GM18505 (cell line): Measurements from ENCODE around the gene CLDN9.

Experiments used
- ATAC-seq: cut with Tn5 transposase; IDR thresholded peaks from one replicate; pipeline ENCODE4 v1.9.1; 2021; ENCODE audit not compliant: unreplicated experiment
- POLR2A ChIP-seq: IDR thresholded peaks from 4 replicates; pipeline ENCODE4 v1.6.1; 2011; ENCODE audit warnings: borderline replicate concordance; ENCODE audit not compliant: insufficient read depth, insufficient read length; ENCODE audit errors: extremely low read depth

The CLDN9 gene

DNA sequence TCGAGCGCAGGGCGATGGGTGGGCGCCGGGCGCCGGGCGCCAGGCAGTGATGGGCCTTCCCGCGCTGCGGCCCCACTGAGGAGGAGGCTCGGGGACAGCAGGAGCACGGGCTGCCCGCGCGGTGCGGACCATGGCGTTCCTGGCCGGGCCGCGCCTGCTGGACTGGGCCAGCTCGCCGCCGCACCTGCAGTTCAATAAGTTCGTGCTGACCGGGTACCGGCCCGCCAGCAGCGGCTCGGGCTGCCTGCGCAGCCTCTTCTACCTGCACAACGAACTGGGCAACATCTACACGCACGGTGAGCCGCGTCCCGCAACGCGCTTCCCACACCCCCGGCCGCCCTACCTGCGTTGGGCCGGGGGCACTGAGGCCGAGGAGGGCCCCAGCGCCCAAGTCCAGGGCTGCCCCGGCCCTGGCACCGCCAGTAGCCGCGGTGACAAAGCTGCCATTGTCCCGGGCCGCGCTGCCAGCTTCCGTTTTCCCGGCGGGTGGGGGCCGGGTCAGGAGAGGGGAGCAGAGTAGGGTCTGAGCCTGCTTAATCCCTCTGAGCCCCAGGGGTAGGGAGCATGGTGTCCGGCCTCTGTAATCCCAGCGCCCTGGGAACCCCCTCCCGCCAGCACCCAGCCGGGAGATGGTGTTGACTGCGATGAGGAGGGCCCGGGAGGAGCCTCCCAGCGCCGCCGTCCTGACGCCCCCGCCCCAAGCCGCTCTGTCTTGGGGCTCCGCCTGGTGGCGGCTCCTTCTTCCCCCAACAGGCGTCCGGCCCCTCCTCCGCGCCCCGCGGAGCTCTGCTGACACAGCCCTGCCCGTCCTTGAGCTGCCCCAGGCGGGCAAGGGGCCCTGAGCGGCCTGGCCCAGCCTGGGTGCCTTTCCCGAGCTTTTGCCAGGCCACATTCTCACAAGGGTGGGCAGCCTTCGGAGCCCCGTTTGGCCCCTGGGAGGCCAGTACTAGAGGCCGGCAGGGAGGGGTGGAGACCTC, 42.9 kb upstream of the CLDN9 start:
- peak; percentile 27 for ATAC-seq

GRCh38 chr16:2970563-2970962, 42.2 kb upstream of the CLDN9 start:
- ATAC-seq: no peak
- no peak for TF ChIP-seq POLR2A

More for the DNA sequence above, 42.9 kb upstream of the CLDN9 start:
- peak; percentile 57 for TF ChIP-seq POLR2A

- no peak for ATAC-seq
- TF ChIP-seq POLR2A: peak; percentile 21
Observed at GRCh38 chr16:2971134-2971984, 41.4 kb upstream of the CLDN9 start.

GRCh38 chr16:2971985-2972784, 40.5 kb upstream of the CLDN9 start:
- ATAC-seq: no peak
- no peak for TF ChIP-seq POLR2A

- no peak for TF ChIP-seq POLR2A
- no peak for ATAC-seq
Observed at GRCh38 chr16:2973093-2973492, 39.6 kb upstream of the CLDN9 start.

- ATAC-seq: no peak
- TF ChIP-seq POLR2A: no peak
Observed at GRCh38 chr16:2973605-2974318, 39.0 kb upstream of the CLDN9 start.

DNA sequence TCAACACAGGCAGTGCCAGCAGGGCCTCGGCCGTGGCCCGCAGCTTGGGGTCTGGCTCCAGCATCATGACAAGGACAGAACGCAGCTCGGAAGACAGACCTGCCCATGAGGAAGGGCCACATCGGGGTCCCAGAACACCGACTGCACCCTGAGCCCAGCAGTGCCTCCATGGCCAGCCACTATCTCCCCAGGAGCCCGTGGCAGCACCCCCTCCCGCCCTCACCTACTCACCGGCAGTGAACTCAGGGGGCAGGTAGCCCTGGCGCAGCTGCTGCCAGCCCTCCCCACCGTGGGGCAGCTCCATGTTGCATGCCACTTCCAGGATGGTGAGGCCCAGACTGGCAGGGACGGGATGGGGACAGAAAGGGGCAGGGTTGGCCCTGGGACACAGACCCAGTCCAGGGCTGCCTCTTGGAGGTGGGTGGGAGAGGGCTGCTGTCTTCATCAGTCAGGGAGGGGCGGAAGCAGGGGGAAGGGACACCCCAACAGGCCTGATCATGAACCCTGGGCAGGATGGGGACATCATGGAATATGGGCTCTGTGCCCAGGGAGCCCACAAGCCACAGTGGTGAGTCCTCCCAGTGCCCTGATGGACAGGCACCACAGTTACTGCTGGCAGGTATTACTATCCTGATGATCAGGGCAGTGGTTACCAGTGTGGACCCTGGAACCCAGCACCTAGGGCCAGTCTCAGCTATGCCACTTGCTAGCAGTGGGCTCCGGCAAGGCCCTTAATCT, 38.2 kb upstream of the CLDN9 start:
- no peak for TF ChIP-seq POLR2A
- no peak for ATAC-seq

GRCh38 chr16:2975161-2975795, 37.4 kb upstream of the CLDN9 start:
- TF ChIP-seq POLR2A: no peak
- no peak for ATAC-seq

GRCh38 chr16:2976201-2976600, 36.5 kb upstream of the CLDN9 start:
- TF ChIP-seq POLR2A: no peak
- no peak for ATAC-seq

- no peak for TF ChIP-seq POLR2A
- ATAC-seq: no peak
Observed at GRCh38 chr16:2976673-2977072, 36.0 kb upstream of the CLDN9 start.

DNA sequence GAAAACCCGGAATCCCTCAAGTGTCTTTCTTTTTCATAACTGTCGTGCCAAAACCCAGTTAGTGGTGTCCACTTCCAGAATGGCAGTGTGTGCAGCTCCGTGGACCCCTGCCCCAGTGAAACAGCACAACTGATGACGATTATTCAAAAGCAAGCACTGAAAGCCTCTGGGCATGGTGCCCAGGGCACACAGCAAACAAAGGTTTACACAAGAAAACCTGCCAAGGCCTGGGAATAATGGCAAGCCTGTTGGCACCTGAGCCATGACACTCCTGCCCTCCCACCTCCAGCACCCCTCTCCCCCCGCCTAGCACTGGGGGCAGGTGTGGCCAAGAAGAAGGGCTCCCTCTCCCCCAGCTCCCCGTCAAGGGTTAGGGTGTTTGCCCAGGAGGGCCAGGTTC, 35.3 kb upstream of the CLDN9 start:
- ATAC-seq: no peak
- no peak for TF ChIP-seq POLR2A

GRCh38 chr16:2979669-2980226, 33.0 kb upstream of the CLDN9 start:
- no peak for ATAC-seq
- no peak for TF ChIP-seq POLR2A
